HepG2 (cell line): Measurements from ENCODE around the gene CRISPLD2. TPM values are rescaled to one million over a fixed set of nuclear protein-coding genes. Genes with fewer than 3 reads are reported as not detected.

ENCODE experiments used
- ATAC-seq: fragments of 200-7000 bp; cut with Tn5 transposase; 3 replicates; pipeline ENCODE4 v1.9.1; 2020; ENCODE audit warnings: mild to moderate bottlenecking, moderate library complexity
- BruUV-seq: library from RNA; stranded (reverse); fragments of 400-500 nt; replicated peaks from 2 replicates; lab custom pipeline; 2021; lab: Mats Ljungman, UMichigan
- CTCF ChIA-PET: fragments of 300-600 bp; formaldehyde crosslinking; extraction: SDS; loops from one replicate; lab custom pipeline; 2021; ENCODE audit warnings: low total read pairs, inconsistent platforms, low intra/inter-chr PET ratio; lab: Yijun Ruan, JAX
- POLR2A ChIA-PET: fragments of 350-600 bp; sonication (Branson Sonifier 250); formaldehyde crosslinking; loops from one replicate; lab custom pipeline; 2020; ENCODE audit warnings: antibody characterized with exemption, inconsistent platforms; lab: Yijun Ruan, JAX
- DNase-seq: peaks from one replicate; pipeline ENCODE4 v3.0.0-alpha.2; 2015; ENCODE audit warnings: low spot score
- FAIRE-seq: peaks from 3 replicates; lab custom pipeline; 2011; peaks lifted over from hg19 to GRCh38; lab: Jason Lieb, UNC
- H2AFZ ChIP-seq: one replicate; pipeline ENCODE4 v1.6.1; 2011; ENCODE audit warnings: low read length, inconsistent platforms
- H3K27ac ChIP-seq: fragments of 300-600 bp; 3 replicates; pipeline ENCODE4 v1.8.0; 2011; ENCODE audit warnings: mixed run types, mild to moderate bottlenecking, mixed read lengths, low read length, inconsistent platforms; ENCODE audit not compliant: insufficient read depth; ENCODE audit errors: extremely low read length
- H3K27me3 ChIP-seq, 2 experiments: fragments of 200-600 bp in 1 of 2; 2 replicates in 1 of 2; 3 replicates in 1 of 2; pipeline versions ENCODE4 v1.6.0 to v1.8.0; 2011; ENCODE audit warnings: low read length in 2 of 2, mild to moderate bottlenecking in 2 of 2, moderate library complexity in 2 of 2, inconsistent platforms in 1 of 2; ENCODE audit not compliant: insufficient read depth in 2 of 2, control insufficient read depth in 1 of 2
- H3K36me3 ChIP-seq, 2 experiments: fragments of 200-600 bp in 1 of 2; replicated peaks in 1 of 2; 2 replicates in 1 of 2; 3 replicates in 1 of 2; pipeline versions ENCODE4 v1.5.1 to v1.8.0; 2011; ENCODE audit warnings: low read length in 2 of 2, inconsistent platforms in 1 of 2; ENCODE audit not compliant: insufficient read depth in 2 of 2, control insufficient read depth in 1 of 2
- H3K4me1 ChIP-seq: 2 replicates; pipeline ENCODE4 v1.5.1; 2012; ENCODE audit warnings: low read length, inconsistent platforms; ENCODE audit not compliant: insufficient read depth
- H3K4me2 ChIP-seq: 2 replicates; pipeline ENCODE4 v1.6.0; 2011; ENCODE audit warnings: low read depth, low read length, inconsistent platforms
- H3K4me3 ChIP-seq, 3 experiments: fragments of 200-600 bp in 1 of 3; sonication (generic), shearing (Covaris generic) in 1 of 3; replicated peaks in 1 of 3; 2 replicates each; pipeline ENCODE4 v1.5.1; 2011 to 2016; ENCODE audit warnings: low read length in 3 of 3, inconsistent platforms in 2 of 3, low read depth in 2 of 3, mild to moderate bottlenecking in 2 of 3, control low read depth in 1 of 3, mixed read lengths in 1 of 3; ENCODE audit not compliant: insufficient read depth in 1 of 3
- H3K79me2 ChIP-seq: one replicate; pipeline ENCODE4 v1.6.1; 2011; ENCODE audit warnings: low read length, inconsistent platforms; ENCODE audit not compliant: insufficient read depth
- H3K9ac ChIP-seq: 2 replicates; pipeline ENCODE4 v1.6.0; 2011; ENCODE audit warnings: mild to moderate bottlenecking, low read depth, low read length, inconsistent platforms; ENCODE audit not compliant: insufficient read depth
- H3K9me3 ChIP-seq: 2 replicates; pipeline ENCODE4 v1.5.1; 2012; ENCODE audit warnings: mild to moderate bottlenecking, low read length
- H4K20me1 ChIP-seq: 2 replicates; pipeline ENCODE4 v1.6.0; 2011; ENCODE audit warnings: inconsistent platforms, mild to moderate bottlenecking, low read length, moderate library complexity; ENCODE audit not compliant: insufficient read depth
- HNRNPLL ChIP-seq: fragments of 200-400 bp; formaldehyde crosslinking; IDR thresholded peaks from 2 replicates; pipeline ENCODE4 v1.6.1; 2017; ENCODE audit warnings: mild to moderate bottlenecking, low read depth, low read length; ENCODE audit not compliant: poor library complexity, severe bottlenecking
- KAT8 ChIP-seq: IDR thresholded peaks from 2 replicates; pipeline ENCODE4 v1.6.1; 2016; ENCODE audit warnings: missing genetic modification reagents, missing compliant biosample characterization
- NAIF1 ChIP-seq: sonication (generic); formaldehyde crosslinking; IDR thresholded peaks from 2 replicates; pipeline ENCODE4 v1.5.0; 2020; ENCODE audit warnings: mild to moderate bottlenecking, missing genetic modification reagents, borderline replicate concordance
- SP4 ChIP-seq: sonication (generic); formaldehyde crosslinking; IDR thresholded peaks from 2 replicates; pipeline ENCODE4 v1.8.1; 2023; ENCODE audit warnings: mild to moderate bottlenecking, missing genetic modification reagents
- WGBS: methylation state at CpG from one replicate; pipeline ENCODE4 v1.1.6; 2017; ENCODE audit warnings: low lambda C conversion rate; 5-methylcytosine and 5-hydroxymethylcytosine counted together
- in situ Hi-C: cut with HindIII; loops from 2 replicates; pipeline ENCODE4 v1.10.0; 2017; ENCODE audit warnings: low pct_unique_long_range_greater_than_20kb; ENCODE audit not compliant: extremely low pct_ligation_motif_present
- intact Hi-C: fragments of 100-400 bp; cut with micrococcal nuclease; formaldehyde crosslinking; loops from one replicate; pipeline ENCODE4 v1.10.0; 2022; ENCODE audit not compliant: unreplicated experiment
- polyA plus RNA-seq, 8 experiments: library from polyadenylated mRNA; depleted of rRNA in 3 of 8; stranded (reverse) in 7 of 8; unstranded in 1 of 8; fragments of >200 nt; fragmentation: Illumina TruSeq in 4 of 8; extraction: Trizol in 4 of 8; gene quantifications; 2 replicates each; pipeline versions ENCODE4 v1.2.1 to v1.2.3, GENCODE V29; 2011 to 2016; ENCODE audit warnings: low read depth in 4 of 8, missing spikeins in 1 of 8, mixed read lengths in 1 of 8; ENCODE audit not compliant: insufficient read depth in 1 of 8
- total RNA-seq, 5 experiments: library from RNA; depleted of rRNA; stranded (reverse); fragments of >200 nt; fragmentation: Illumina TruSeq; extraction: Trizol; gene quantifications; 2 replicates each; pipeline ENCODE4 v1.2.3, GENCODE V29; 2016; ENCODE audit warnings: low read depth in 1 of 5
- TF ChIP-seq, protein P1 (sequence below): sonication (generic); formaldehyde crosslinking; IDR thresholded peaks from 2 replicates; pipeline ENCODE4 v1.4.0; 2020; ENCODE audit warnings: mild to moderate bottlenecking, missing genetic modification reagents
- TF ChIP-seq, protein P2 (sequence below): sonication (generic); formaldehyde crosslinking; IDR thresholded peaks from 2 replicates; pipeline ENCODE4 v1.4.0; 2020; ENCODE audit warnings: mild to moderate bottlenecking, low read depth, missing genetic modification reagents
- TF ChIP-seq, protein P3 (sequence below): IDR thresholded peaks from 2 replicates; pipeline ENCODE4 v1.6.1; 2012; ENCODE audit warnings: inconsistent platforms
- TF ChIP-seq, protein P4 (sequence below): IDR thresholded peaks from 2 replicates; pipeline ENCODE4 v1.6.1; 2016; ENCODE audit warnings: mild to moderate bottlenecking

Gene CRISPLD2
- total and polyA plus RNA-seq, 2 of the 13 experiments (the other 11 are each of a cell fraction or from before 2014, with no cell fraction given), result 0.04 to 0.31 TPM

DNA sequence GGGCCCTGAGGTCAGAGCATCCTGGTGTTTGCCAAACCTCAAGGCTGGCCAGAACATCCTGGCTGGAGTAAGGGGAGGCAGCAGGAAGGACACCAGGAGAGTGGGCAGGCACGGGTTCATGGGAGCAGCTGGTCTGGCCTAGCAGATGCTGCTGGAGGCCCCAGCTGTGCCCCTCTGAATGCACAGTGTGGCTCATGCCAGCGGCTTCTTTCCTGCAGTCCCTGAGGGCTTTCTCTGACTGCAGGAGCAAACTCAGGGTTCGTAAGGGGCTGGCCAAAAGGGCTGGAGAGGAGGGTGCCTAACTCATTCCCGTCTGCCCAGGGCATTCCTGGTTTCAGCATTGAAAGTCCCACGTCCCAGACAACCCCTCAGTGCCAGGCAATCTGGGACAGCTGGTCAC is 112.9 kb downstream of the CRISPLD2 start:
- CTCF ChIA-PET, result no interaction called here
- Histone ChIP-seq H3K4me3 (no peak overlapping the region), H3K27me3 (peaks cover 9 to 51% of the 10 kb centered on the region in 2 experiments; a peak in 4 of 5 replicates), H3K4me1 (peaks cover 26% of the 10 kb centered on the region), H3K9ac (no peak overlapping the region), H3K79me2 (no peaks in the 10 kb centered on the region), H4K20me1 (no peaks in the 10 kb centered on the region), H3K9me3 (no peaks in the 10 kb centered on the region), H3K27ac (no peak overlapping the region), H3K36me3 (no peaks in the 10 kb centered on the region), H3K4me2 (no peak overlapping the region), H2AFZ (no peak overlapping the region)
- TF ChIP-seq, protein P1, sequence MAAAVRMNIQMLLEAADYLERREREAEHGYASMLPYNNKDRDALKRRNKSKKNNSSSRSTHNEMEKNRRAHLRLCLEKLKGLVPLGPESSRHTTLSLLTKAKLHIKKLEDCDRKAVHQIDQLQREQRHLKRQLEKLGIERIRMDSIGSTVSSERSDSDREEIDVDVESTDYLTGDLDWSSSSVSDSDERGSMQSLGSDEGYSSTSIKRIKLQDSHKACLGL (CRISPR knock-in tag), result 0 out of 2 replicates have a peak, but pooled peaks have one; percentile 27
- TF ChIP-seq, protein P2, sequence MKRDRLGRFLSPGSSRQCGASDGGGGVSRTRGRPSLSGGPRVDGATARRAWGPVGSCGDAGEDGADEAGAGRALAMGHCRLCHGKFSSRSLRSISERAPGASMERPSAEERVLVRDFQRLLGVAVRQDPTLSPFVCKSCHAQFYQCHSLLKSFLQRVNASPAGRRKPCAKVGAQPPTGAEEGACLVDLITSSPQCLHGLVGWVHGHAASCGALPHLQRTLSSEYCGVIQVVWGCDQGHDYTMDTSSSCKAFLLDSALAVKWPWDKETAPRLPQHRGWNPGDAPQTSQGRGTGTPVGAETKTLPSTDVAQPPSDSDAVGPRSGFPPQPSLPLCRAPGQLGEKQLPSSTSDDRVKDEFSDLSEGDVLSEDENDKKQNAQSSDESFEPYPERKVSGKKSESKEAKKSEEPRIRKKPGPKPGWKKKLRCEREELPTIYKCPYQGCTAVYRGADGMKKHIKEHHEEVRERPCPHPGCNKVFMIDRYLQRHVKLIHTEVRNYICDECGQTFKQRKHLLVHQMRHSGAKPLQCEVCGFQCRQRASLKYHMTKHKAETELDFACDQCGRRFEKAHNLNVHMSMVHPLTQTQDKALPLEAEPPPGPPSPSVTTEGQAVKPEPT (CRISPR knock-in tag), result no peak
- POLR2A ChIA-PET, result no interaction called here
- no TSS peak for BruUV-seq
- intact Hi-C loops (no loop called here), in situ Hi-C loops (no loop called here)
- 21% methylated on average over 3 of the region's 5 CpGs for WGBS
- FAIRE-seq (no peak), ATAC-seq (no peak), DNase-seq (no peak)

DNA sequence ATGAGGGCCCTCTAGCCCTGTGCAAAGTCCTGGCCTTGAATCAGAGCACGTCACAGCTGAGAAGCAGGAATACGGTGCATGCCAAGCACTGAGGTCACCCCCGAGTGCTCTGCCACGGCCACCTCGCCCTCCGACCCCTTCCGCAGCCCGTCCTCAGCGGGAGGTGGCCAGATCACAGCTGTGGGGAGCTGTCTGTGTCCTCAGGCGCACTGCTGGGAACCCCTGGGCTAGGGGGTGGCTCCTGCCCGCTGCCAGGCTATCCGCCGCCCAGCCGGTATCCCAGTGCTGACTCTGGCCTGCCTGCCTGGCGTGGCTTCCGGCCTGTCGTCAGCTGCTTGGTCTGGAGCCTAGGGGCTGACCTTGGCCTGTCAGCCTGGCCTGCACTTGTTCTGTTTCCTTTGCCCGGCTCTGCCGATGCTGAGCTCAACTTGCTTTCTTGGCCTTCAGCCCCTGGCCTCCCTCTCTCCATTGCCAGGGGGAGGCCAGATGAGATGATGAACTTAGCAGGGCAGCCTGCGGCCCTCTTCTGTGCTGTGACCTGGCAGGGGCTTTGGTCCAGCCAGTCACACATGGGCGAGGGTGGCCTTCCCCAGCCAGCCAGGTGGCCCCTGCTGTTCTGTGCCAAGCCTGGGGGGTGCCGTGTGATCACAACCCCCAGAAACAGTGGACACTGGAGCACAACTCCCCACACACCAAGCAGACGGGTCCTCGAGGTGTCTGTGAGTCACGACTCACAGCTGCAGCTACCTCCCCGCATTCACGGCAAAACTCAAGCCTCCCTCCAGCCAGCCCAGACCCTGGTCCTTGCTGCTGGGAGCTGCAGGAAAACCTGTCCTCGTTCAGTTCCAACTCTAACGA is 114.2 kb downstream of the CRISPLD2 start:
- Histone ChIP-seq H2AFZ (no peak overlapping the region), H3K79me2 (no peaks in the 10 kb centered on the region), H3K9me3 (no peaks in the 10 kb centered on the region), H3K27me3 (peaks cover 7 to 42% of the 10 kb centered on the region in 2 experiments; a peak in 4 of 5 replicates), H3K36me3 (no peaks in the 10 kb centered on the region), H4K20me1 (no peaks in the 10 kb centered on the region), H3K4me1 (peaks cover 18% of the 10 kb centered on the region), H3K4me3 (peak overlapping the region; percentile 43 to 66 (median 47); a peak in 5 of 6 replicates), H3K4me2 (peak overlapping the region; percentile 85), H3K27ac (no peak overlapping the region), H3K9ac (peak overlapping the region; percentile 50; the same call in 1 of the 2 replicates)
- 32% methylated on average over 13 of the region's 29 CpGs for WGBS
- BruUV-seq, result no TSS peak
- in situ Hi-C loops (no loop called here), intact Hi-C loops (no loop called here)
- DNase-seq (peak; percentile 55), FAIRE-seq (peak; percentile 78), ATAC-seq (peak; percentile 95)
- CTCF ChIA-PET, result no interaction called here
- POLR2A ChIA-PET, result interaction anchor here (0.5 to 1.4 kb wide), 2 partner anchors 18 to 821 kb away, joined by 3 to 8 read pairs; no protein-coding TSS in a partner anchor
- TF ChIP-seq SP4 (CRISPR knock-in tag), result peak; percentile 45; the same call in 1 of the 2 replicates
- TF ChIP-seq HNRNPLL, result peak; percentile 54
- TF ChIP-seq KAT8 (CRISPR knock-in tag), result peak; percentile 64; the same call in 1 of the 2 replicates
- TF ChIP-seq, protein P3, sequence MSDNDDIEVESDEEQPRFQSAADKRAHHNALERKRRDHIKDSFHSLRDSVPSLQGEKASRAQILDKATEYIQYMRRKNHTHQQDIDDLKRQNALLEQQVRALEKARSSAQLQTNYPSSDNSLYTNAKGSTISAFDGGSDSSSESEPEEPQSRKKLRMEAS, result peak; percentile 52; the same call in 1 of the 2 replicates
- no peak for TF ChIP-seq NAIF1 (CRISPR knock-in tag)
- TF ChIP-seq, protein P4, sequence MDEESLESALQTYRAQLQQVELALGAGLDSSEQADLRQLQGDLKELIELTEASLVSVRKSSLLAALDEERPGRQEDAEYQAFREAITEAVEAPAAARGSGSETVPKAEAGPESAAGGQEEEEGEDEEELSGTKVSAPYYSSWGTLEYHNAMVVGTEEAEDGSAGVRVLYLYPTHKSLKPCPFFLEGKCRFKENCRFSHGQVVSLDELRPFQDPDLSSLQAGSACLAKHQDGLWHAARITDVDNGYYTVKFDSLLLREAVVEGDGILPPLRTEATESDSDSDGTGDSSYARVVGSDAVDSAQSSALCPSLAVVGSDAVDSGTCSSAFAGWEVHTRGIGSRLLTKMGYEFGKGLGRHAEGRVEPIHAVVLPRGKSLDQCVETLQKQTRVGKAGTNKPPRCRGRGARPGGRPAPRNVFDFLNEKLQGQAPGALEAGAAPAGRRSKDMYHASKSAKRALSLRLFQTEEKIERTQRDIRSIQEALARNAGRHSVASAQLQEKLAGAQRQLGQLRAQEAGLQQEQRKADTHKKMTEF (CRISPR knock-in tag), result peak; percentile 65; the same call in 1 of the 2 replicates
